NCI-H345 treated with DMSO at 0.1 percent for 48 hours (cell line): ENCODE measurements around the gene CFAP210.
"Not testable (repeated sequence)": the region's sequence is repeated elsewhere in the genome, so short reads cannot be mapped to it uniquely, and the experiment has no call there.

Experiments used
- DNase-seq: peaks from one replicate; lab custom pipeline; 2025; ENCODE audit not compliant: unreplicated experiment; lab: John Stamatoyannopoulos, UW

CFAP210 gene

DNA sequence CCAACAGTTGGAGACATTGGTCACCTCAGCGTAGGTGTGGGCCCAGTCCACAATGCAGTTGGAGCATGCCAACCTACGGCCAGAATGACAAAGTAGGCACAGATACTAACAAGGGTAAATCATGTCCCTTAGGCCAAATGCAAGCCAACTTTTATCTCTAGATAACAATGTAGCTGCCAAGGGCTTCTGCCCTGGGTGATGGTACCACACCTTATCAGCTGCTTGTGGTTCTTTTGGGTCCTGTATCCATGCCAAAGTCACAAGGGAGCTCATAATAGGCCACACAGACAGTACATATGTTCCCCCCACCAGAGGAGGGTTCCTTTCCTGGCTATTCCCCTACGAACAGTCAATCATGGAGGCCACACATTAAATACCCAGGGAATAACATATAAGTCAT, 19.1 kb upstream of the CFAP210 start:
- DNase-seq: no peak

GRCh38 chr2:169712791-169713227, 18.6 kb upstream of the CFAP210 start:
- no peak for DNase-seq

GRCh38 chr2:169711751-169712509, 17.7 kb upstream of the CFAP210 start:
- DNase-seq: no peak

GRCh38 chr2:169709981-169710380, 15.8 kb upstream of the CFAP210 start:
- DNase-seq: no peak

GRCh38 chr2:169709331-169709730, 15.1 kb upstream of the CFAP210 start:
- no peak for DNase-seq

DNA sequence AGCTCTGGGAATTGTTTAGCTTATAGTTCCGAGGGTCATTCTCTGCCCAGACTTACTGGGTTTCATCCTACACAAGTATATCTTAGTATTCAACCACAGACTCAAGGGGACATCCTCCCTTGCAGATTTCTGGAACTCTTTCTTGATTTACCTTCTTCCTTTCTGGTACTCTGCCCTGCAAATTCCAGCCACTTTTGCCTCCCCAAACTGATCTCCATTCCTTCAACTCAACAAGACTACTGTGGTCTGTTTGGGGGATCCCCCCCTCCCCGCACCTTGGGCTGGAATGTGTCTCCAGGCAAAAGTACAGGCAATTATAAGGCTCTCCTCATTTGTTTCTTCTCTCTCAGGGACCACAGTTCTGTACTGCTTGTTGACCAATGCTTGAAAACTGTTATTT, 13.4 kb upstream of the CFAP210 start:
- no peak for DNase-seq

- no peak for DNase-seq
Observed at GRCh38 chr2:169705927-169706326, 11.7 kb upstream of the CFAP210 start.

DNA sequence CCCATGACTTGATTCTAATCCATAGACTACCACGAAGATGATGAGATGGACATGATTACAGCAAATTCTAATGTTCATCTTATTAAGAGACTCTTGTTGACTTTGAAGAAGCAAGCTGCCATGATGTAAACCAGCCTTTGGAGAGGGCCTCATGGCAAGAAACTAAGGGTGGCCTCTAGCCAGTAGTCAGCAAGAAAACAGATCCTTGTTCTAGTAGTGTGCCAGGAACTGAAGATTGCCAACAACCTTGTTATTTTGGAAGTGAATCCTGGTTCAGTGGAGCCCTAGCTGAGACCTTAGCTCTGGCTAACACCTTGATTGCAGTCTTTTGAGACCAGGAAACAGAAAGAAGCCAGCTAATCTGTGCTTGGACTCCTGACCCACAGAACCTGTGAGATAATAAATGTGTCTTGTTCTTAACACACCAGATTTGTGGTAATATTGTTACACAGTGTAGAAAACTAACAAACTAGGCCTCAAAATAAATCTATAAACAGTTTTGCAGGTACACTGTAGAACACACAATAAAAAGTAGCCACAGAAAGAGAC, 10.0 kb upstream of the CFAP210 start:
- no peak for DNase-seq

- DNase-seq: no peak
Observed at GRCh38 chr2:169702996-169703395, 8.8 kb upstream of the CFAP210 start.

DNA sequence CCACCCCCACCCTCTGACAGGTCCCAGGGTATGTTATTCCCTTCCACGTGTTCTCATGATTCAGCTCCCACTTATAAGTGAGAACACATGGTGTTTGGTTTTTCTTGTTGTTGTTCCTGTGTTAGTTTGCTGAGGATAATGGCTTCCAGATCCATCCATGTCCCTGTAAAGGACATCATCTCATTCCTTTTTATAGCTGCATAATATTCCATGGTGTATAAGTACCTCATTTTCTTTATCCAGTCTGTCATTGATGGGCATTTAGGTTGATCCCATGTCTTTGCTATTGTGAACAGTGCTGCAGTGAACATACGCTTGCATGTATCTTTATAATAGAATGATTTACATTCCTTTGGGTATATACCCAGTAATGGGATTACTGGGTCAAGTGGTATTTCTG, 5.0 kb upstream of the CFAP210 start:
- not testable (repeated sequence) for DNase-seq

DNA sequence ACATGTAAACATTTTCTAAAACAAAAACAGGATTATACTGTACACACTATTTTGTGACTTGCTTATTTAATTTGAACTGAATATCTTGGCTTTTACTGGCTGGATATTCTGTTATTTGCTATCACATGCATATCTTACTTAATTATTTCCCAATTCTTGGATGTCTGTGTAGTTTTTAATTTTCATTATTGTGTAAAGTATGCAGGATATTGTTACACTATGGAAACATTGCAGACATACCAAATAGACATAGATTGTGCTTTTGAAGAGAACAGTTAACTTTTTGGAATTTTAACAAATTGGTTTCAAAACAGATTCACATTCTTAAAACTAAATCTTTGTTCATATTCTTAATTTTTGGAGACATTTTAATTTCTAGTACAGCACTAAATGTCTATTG, 2.2 kb upstream of the CFAP210 start:
- DNase-seq: no peak

GRCh38 chr2:169694894-169695260, 672 bp upstream of the CFAP210 start:
- no peak for DNase-seq

DNA sequence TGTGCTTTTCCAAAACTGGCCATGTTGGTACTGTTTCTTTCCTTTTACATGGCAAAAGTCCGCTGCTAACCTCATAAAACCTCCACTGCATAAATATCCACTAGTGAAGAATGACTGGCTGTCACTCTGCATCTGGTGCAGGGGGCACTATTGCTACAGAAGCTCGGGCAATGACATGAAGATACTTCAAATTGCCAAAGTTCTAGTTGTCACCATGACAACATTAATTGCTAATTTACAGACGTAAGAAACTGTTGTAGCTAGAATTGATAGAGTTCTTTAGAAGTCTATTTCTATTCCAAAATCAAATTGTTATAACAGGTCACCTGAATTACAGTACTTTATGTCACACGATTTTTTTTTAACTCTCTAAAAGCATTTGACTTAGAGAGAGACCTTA, 845 bp downstream of the CFAP210 start:
- DNase-seq: no peak

- no peak for DNase-seq
Observed at GRCh38 chr2:169692718-169693117, 1.5 kb downstream of the CFAP210 start.

GRCh38 chr2:169690958-169691357, 3.2 kb downstream of the CFAP210 start:
- DNase-seq: no peak

GRCh38 chr2:169687943-169688342, 6.3 kb downstream of the CFAP210 start:
- not testable (repeated sequence) for DNase-seq

GRCh38 chr2:169686825-169687224, 7.4 kb downstream of the CFAP210 start:
- DNase-seq: not testable (repeated sequence)

DNA sequence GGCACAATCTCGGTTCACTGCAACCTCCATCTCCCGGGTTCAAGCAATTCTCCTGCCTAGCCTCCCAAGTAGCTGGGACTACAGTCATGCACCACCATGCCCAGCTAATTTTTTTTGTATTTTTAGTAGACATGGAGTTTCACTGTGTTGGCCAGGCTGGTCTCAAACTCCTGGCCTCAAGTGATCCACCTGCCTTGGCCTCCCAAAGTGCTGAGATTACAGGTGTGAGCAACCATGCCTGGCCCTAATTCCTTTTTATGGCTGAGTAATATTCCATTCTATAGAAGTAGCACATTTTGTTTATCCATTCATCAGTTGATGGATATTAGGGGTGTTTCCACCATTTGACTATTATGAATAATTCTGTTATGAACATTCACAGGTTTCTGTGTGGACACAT, 9.5 kb downstream of the CFAP210 start:
- DNase-seq: not testable (repeated sequence)

DNA sequence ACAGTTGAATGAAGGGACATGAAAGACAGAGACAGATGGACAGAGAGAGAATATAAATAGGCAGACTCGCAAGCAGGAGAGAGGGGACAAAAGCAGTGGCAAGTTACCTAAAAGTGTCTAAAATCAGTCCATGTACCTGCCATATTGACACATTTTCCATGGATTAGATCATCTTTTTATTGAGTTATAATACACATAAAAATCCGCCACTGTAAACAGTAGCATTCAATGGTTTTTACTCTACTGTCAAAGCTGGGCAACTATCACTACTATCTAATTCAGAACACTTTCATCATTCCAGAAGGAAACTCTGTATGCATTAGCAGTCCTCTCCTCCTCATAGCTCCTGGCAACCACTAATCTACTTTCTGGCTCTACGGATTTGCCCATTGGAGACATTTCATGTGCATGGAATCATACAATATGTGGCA, 10.1 kb downstream of the CFAP210 start:
- no peak for DNase-seq

- DNase-seq: no peak
Observed at GRCh38 chr2:169683425-169684134, 10.6 kb downstream of the CFAP210 start.

- no peak for DNase-seq
Observed at GRCh38 chr2:169683054-169683424, 11.2 kb downstream of the CFAP210 start.

GRCh38 chr2:169676850-169677249, 17.4 kb downstream of the CFAP210 start:
- no peak for DNase-seq
